ENCODE measurements around the gene SNRPA1. TPM values are rescaled to one million over a fixed set of nuclear protein-coding genes. Genes with fewer than 3 reads are reported as not detected.
A peak's percentile ranks its signal among the peaks of the same experiment; 100 is the strongest.

Gene SNRPA1
- total and polyA plus RNA-seq, 2 of the 13 experiments (the other 11 are each of a cell fraction or from before 2014, with no cell fraction given), result 41.2 to 108 TPM

- TF ChIP-seq ZNF567 (CRISPR knock-in tag; IDR thresholded peaks at IDR 0.05; ENCODE audit: borderline replicate concordance) (0 out of 2 replicates have a peak, but pooled peaks have one; percentile 79), ZNF574 (CRISPR knock-in tag; IDR thresholded peaks at IDR 0.05) (peak; percentile 95), FOXP4 (CRISPR knock-in tag; IDR thresholded peaks at IDR 0.05) (peak; percentile 52; the same call in 1 of the 2 replicates), TEAD3 (CRISPR knock-in tag; optimal IDR thresholded peaks at IDR 0.05; ENCODE audit: borderline replicate concordance) (peak; percentile 88), ZNF230 (CRISPR knock-in tag; IDR thresholded peaks at IDR 0.05) (no peak), SKI (IDR thresholded peaks at IDR 0.05; ENCODE audit: partially characterized antibody) (peak; percentile 53), ZNF232 (CRISPR knock-in tag; IDR thresholded peaks at IDR 0.05; ENCODE audit: borderline replicate concordance) (peak; percentile 30; the same call in 1 of the 2 replicates), RELA (CRISPR knock-in tag; IDR thresholded peaks at IDR 0.05) (0 out of 2 replicates have a peak, but pooled peaks have one; percentile 45), ZBTB21 (CRISPR knock-in tag; IDR thresholded peaks at IDR 0.05) (no peak), ZNF225 (CRISPR knock-in tag; IDR thresholded peaks at IDR 0.05) (0 out of 2 replicates have a peak, but pooled peaks have one; percentile 56), NFAT5 (CRISPR knock-in tag; IDR thresholded peaks at IDR 0.05) (no peak), ZNF569 (CRISPR knock-in tag; IDR thresholded peaks at IDR 0.05; ENCODE audit: borderline replicate concordance) (no peak), ZNF562 (CRISPR knock-in tag; IDR thresholded peaks at IDR 0.05; ENCODE audit: borderline replicate concordance) (no peak), ZSCAN30 (CRISPR knock-in tag; IDR thresholded peaks at IDR 0.05) (peak; percentile 89; the same call in 1 of the 2 replicates)
- TF ChIP-seq, protein P1, sequence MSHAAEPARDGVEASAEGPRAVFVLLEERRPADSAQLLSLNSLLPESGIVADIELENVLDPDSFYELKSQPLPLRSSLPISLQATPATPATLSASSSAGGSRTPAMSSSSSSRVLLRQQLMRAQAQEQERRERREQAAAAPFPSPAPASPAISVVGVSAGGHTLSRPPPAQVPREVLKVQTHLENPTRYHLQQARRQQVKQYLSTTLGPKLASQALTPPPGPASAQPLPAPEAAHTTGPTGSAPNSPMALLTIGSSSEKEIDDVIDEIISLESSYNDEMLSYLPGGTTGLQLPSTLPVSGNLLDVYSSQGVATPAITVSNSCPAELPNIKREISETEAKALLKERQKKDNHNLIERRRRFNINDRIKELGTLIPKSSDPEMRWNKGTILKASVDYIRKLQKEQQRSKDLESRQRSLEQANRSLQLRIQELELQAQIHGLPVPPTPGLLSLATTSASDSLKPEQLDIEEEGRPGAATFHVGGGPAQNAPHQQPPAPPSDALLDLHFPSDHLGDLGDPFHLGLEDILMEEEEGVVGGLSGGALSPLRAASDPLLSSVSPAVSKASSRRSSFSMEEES (CRISPR knock-in tag; IDR thresholded peaks at IDR 0.05), result peak; percentile 53; the same call in 1 of the 2 replicates
Observed at GRCh38 chr15:101294731-101295606, at the start of gene SNRPA1 (continued).

Data from HepG2 (cell line).